Thyroid gland (tissue), 4 donors: Measurements from ENCODE around the gene DIS3L.

Experiments used
- POLR2A ChIP-seq, 2 donors: fragments of 450-650 bp; IDR thresholded peaks; one replicate each; pipeline ENCODE4 v1.6.1; 2017; ENCODE audit warnings: antibody characterized with exemption in 2 of 2, mild to moderate bottlenecking in 2 of 2, moderate library complexity in 1 of 2
- TF ChIP-seq, protein P1 (sequence below), 6 experiments: fragments of 200-600 bp in 3 of 6; fragments of 450-650 bp in 3 of 6; sonication (generic) in 3 of 6; IDR thresholded peaks; one replicate each; pipeline ENCODE4 v1.5.1; 2016 to 2019; ENCODE audit warnings: antibody characterized with exemption in 6 of 6, mild to moderate bottlenecking in 2 of 6, inconsistent platforms in 1 of 6, moderate library complexity in 1 of 6

DNA sequence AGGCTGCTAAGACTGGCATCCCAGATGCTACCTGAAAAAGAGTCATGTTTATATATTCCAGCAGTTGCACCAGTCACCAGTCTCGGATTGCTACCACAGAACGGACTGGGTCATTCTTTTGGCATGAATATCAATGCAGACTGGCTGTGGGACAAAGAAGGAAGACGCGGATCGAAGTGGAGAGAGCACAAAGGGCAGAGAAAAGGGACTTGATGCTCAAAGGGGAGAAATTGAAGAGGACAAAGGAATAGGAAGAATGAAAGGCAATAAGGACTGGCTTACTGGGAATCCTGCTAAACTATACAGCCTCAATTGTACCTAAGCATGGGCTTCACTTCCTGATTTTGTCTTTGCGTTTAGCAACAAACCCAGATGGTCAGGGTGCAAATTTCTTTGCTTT is 15.3 kb upstream of the DIS3L start:
- TF ChIP-seq, protein P1, sequence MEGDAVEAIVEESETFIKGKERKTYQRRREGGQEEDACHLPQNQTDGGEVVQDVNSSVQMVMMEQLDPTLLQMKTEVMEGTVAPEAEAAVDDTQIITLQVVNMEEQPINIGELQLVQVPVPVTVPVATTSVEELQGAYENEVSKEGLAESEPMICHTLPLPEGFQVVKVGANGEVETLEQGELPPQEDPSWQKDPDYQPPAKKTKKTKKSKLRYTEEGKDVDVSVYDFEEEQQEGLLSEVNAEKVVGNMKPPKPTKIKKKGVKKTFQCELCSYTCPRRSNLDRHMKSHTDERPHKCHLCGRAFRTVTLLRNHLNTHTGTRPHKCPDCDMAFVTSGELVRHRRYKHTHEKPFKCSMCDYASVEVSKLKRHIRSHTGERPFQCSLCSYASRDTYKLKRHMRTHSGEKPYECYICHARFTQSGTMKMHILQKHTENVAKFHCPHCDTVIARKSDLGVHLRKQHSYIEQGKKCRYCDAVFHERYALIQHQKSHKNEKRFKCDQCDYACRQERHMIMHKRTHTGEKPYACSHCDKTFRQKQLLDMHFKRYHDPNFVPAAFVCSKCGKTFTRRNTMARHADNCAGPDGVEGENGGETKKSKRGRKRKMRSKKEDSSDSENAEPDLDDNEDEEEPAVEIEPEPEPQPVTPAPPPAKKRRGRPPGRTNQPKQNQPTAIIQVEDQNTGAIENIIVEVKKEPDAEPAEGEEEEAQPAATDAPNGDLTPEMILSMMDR (IDR thresholded peaks at IDR 0.05) = no peak
- TF ChIP-seq POLR2A (IDR thresholded peaks at IDR 0.05) = no peak
